AG09319 (cell line): ENCODE results near the gene KIAA1217.

Source experiments
- DNase-seq: peaks from one replicate; pipeline ENCODE4 v3.0.0-alpha.2; 2010; ENCODE audit warnings: low read depth; ENCODE audit errors: extremely low read depth
- CTCF ChIP-seq: IDR thresholded peaks from 2 replicates; pipeline ENCODE4 v1.5.1; 2011; ENCODE audit warnings: low read depth, mild to moderate bottlenecking, inconsistent platforms, low read length, moderate library complexity

KIAA1217 gene

GRCh38 chr10:24287559-24288195 is 78.7 kb downstream of the KIAA1217 start:
- no peak for TF ChIP-seq CTCF
- DNase-seq = no peak

GRCh38 chr10:24288581-24288980 is 79.6 kb downstream of the KIAA1217 start:
- DNase-seq = no peak
- no peak for TF ChIP-seq CTCF

- no peak for TF ChIP-seq CTCF
- no peak for DNase-seq
These were observed 80.3 kb downstream of the KIAA1217 start for GRCh38 chr10:24289235-24289634.

GRCh38 chr10:24292304-24293293 is 83.7 kb downstream of the KIAA1217 start:
- no peak for DNase-seq
- no peak for TF ChIP-seq CTCF

- TF ChIP-seq CTCF = no peak
- no peak for DNase-seq
These were observed 90.8 kb downstream of the KIAA1217 start for GRCh38 chr10:24299578-24300260.

GRCh38 chr10:24303522-24304310 is 94.8 kb downstream of the KIAA1217 start:
- TF ChIP-seq CTCF = no peak

More at GRCh38 chr10:24303522-24304310, 94.8 kb downstream of the KIAA1217 start:
- DNase-seq = no peak
